DND-41 (cell line): Measurements from ENCODE around the gene DOC2B.
"Not testable (repeated sequence)": the region's sequence is repeated elsewhere in the genome, so short reads cannot be mapped to it uniquely, and the experiment has no call there.

Experiments used
- EZH2 ChIP-seq: IDR thresholded peaks from 3 replicates; pipeline ENCODE4 v1.6.1; 2012; ENCODE audit warnings: borderline replicate concordance, low read depth, mild to moderate bottlenecking, moderate library complexity, low read length, inconsistent platforms; ENCODE audit not compliant: severe bottlenecking
- TF ChIP-seq, protein P1 (sequence below): IDR thresholded peaks from 2 replicates; pipeline ENCODE4 v1.5.1; 2012; ENCODE audit warnings: borderline replicate concordance, low read length, moderate library complexity, mild to moderate bottlenecking; ENCODE audit not compliant: poor library complexity, severe bottlenecking; ENCODE audit errors: extremely low read depth

DNA sequence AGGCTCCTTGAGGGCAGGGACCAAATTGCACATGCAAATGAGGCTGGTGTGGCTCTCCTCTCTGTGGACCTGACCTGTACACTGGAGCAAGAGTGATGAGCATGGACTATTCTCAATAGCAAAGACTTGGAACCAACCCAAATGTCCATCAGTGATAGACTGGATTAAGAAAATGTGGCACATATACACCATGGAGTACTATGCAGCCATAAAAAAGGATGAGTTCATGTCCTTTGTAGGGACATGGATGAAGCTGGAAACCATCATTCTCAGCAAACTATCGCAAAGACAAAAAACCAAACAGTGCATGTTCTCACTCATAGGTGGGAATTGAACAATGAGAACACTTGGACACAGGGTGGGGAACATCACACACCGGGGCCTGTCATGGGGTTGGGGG, 43.1 kb upstream of the DOC2B start:
- TF ChIP-seq, protein P1, sequence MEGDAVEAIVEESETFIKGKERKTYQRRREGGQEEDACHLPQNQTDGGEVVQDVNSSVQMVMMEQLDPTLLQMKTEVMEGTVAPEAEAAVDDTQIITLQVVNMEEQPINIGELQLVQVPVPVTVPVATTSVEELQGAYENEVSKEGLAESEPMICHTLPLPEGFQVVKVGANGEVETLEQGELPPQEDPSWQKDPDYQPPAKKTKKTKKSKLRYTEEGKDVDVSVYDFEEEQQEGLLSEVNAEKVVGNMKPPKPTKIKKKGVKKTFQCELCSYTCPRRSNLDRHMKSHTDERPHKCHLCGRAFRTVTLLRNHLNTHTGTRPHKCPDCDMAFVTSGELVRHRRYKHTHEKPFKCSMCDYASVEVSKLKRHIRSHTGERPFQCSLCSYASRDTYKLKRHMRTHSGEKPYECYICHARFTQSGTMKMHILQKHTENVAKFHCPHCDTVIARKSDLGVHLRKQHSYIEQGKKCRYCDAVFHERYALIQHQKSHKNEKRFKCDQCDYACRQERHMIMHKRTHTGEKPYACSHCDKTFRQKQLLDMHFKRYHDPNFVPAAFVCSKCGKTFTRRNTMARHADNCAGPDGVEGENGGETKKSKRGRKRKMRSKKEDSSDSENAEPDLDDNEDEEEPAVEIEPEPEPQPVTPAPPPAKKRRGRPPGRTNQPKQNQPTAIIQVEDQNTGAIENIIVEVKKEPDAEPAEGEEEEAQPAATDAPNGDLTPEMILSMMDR, result not testable (repeated sequence)
- TF ChIP-seq EZH2, result not testable (repeated sequence)
